HEK293 (cell line): ENCODE measurements around the gene BNC1.

Source experiments
- CTCF ChIA-PET: fragments of 350-600 bp; formaldehyde crosslinking; extraction: SDS; loops from one replicate; lab custom pipeline; 2021; ENCODE audit warnings: antibody characterized with exemption; lab: Yijun Ruan, JAX
- POLR2A ChIA-PET: fragments of 300-600 bp; formaldehyde crosslinking; extraction: SDS; loops from one replicate; lab custom pipeline; 2020; ENCODE audit warnings: antibody characterized with exemption, inconsistent platforms; lab: Yijun Ruan, JAX
- H3K27ac ChIP-seq: fragments of 200-500 bp; sonication (Bioruptor generic); 2 replicates; pipeline ENCODE4 v1.5.1; 2014; ENCODE audit warnings: low read depth, low read length, control low read depth, inconsistent platforms; ENCODE audit errors: extremely low read depth
- H3K36me3 ChIP-seq, 2 experiments: fragments of 200-500 bp in 1 of 2; sonication (Bioruptor generic) in 1 of 2; 1 replicate in 1 of 2; 2 replicates in 1 of 2; pipeline ENCODE4 v1.5.1; 2014 to 2017; ENCODE audit warnings: inconsistent platforms in 2 of 2, low read length in 2 of 2; ENCODE audit not compliant: control insufficient read depth in 2 of 2, insufficient read depth in 1 of 2
- H3K4me1 ChIP-seq: fragments of 200-500 bp; sonication (Bioruptor generic); 2 replicates; pipeline ENCODE4 v1.5.1; 2014; ENCODE audit warnings: mild to moderate bottlenecking, low read length, inconsistent platforms; ENCODE audit not compliant: control insufficient read depth, insufficient read depth
- H3K4me3 ChIP-seq: 2 replicates; pipeline ENCODE4 v1.5.1; 2011; ENCODE audit warnings: low read depth, mild to moderate bottlenecking, control low read depth, low read length, moderate library complexity
- H3K9me3 ChIP-seq: fragments of 200-500 bp; sonication (Bioruptor generic); 2 replicates; pipeline ENCODE4 v1.5.1; 2014; ENCODE audit warnings: low read depth, low read length, inconsistent platforms; ENCODE audit not compliant: control insufficient read depth, insufficient read depth
- HOXC10 ChIP-seq: sonication (generic); formaldehyde crosslinking; IDR thresholded peaks from 2 replicates; pipeline ENCODE4 v1.8.1; 2023; ENCODE audit warnings: mild to moderate bottlenecking, missing genetic modification reagents
- KLF9 ChIP-seq: fragments of 450-650 bp; formaldehyde crosslinking; IDR thresholded peaks from 2 replicates; pipeline ENCODE4 v1.5.1; 2016; ENCODE audit warnings: missing biosample characterization, missing genetic modification characterization, low read depth
- MZF1 ChIP-seq: fragments of 450-650 bp; formaldehyde crosslinking; IDR thresholded peaks from 2 replicates; pipeline ENCODE4 v1.5.1; 2017; ENCODE audit warnings: missing biosample characterization, missing genetic modification characterization, borderline replicate concordance
- SCRT2 ChIP-seq: fragments of 450-650 bp; formaldehyde crosslinking; IDR thresholded peaks from 2 replicates; pipeline ENCODE4 v1.5.1; 2016; ENCODE audit warnings: missing biosample characterization, missing genetic modification characterization
- ZBTB20 ChIP-seq: fragments of 450-650 bp; formaldehyde crosslinking; IDR thresholded peaks from 2 replicates; pipeline ENCODE4 v1.5.1; 2016; ENCODE audit warnings: missing biosample characterization, missing genetic modification characterization
- ZFP3 ChIP-seq: fragments of 450-650 bp; formaldehyde crosslinking; IDR thresholded peaks from 2 replicates; pipeline ENCODE4 v1.5.1; 2016; ENCODE audit warnings: low read depth, missing biosample characterization, missing genetic modification characterization
- ZFP37 ChIP-seq: fragments of 450-650 bp; formaldehyde crosslinking; IDR thresholded peaks from 2 replicates; pipeline ENCODE4 v1.5.1; 2016; ENCODE audit warnings: missing biosample characterization, missing genetic modification characterization
- ZNF19 ChIP-seq: fragments of 450-650 bp; formaldehyde crosslinking; IDR thresholded peaks from 2 replicates; pipeline ENCODE4; 2016; ENCODE audit warnings: missing biosample characterization, missing genetic modification characterization, low read depth
- ZNF202 ChIP-seq: fragments of 450-650 bp; formaldehyde crosslinking; IDR thresholded peaks from 2 replicates; pipeline ENCODE4 v1.5.1; 2016; ENCODE audit warnings: missing biosample characterization, missing genetic modification characterization, borderline replicate concordance
- ZNF24 ChIP-seq: fragments of 450-650 bp; formaldehyde crosslinking; IDR thresholded peaks from 2 replicates; pipeline ENCODE4 v1.5.1; 2016; ENCODE audit warnings: missing biosample characterization, missing genetic modification characterization
- ZNF248 ChIP-seq: fragments of 450-650 bp; formaldehyde crosslinking; IDR thresholded peaks from 2 replicates; pipeline ENCODE4 v1.5.1; 2017; ENCODE audit warnings: missing biosample characterization, missing genetic modification characterization
- ZNF335 ChIP-seq: fragments of 450-650 bp; formaldehyde crosslinking; conservative IDR thresholded peaks from 2 replicates; pipeline ENCODE4 v1.5.1; 2016; ENCODE audit warnings: missing biosample characterization, missing genetic modification characterization
- ZNF549 ChIP-seq: fragments of 450-650 bp; IDR thresholded peaks from 2 replicates; pipeline ENCODE4 v1.5.1; 2018; ENCODE audit warnings: missing biosample characterization, missing genetic modification characterization, mild to moderate bottlenecking, inconsistent platforms, moderate library complexity
- ZNF585B ChIP-seq: fragments of 450-650 bp; formaldehyde crosslinking; IDR thresholded peaks from 2 replicates; pipeline ENCODE4 v1.5.1; 2016; ENCODE audit warnings: missing biosample characterization, missing genetic modification characterization
- ZNF623 ChIP-seq: fragments of 450-650 bp; formaldehyde crosslinking; IDR thresholded peaks from 2 replicates; pipeline ENCODE4 v1.5.1; 2016; ENCODE audit warnings: missing biosample characterization, missing genetic modification characterization
- ZNF658 ChIP-seq: fragments of 450-650 bp; formaldehyde crosslinking; IDR thresholded peaks from 2 replicates; pipeline ENCODE4; 2016; ENCODE audit warnings: missing biosample characterization, missing genetic modification characterization
- ZNF660 ChIP-seq: fragments of 450-650 bp; IDR thresholded peaks from 2 replicates; pipeline ENCODE4 v1.5.1; 2018; ENCODE audit warnings: missing biosample characterization, mild to moderate bottlenecking, missing genetic modification characterization
- ZNF747 ChIP-seq: fragments of 450-650 bp; formaldehyde crosslinking; IDR thresholded peaks from 2 replicates; pipeline ENCODE4 v1.5.1; 2016; ENCODE audit warnings: missing biosample characterization, missing genetic modification characterization
- ZSCAN4 ChIP-seq: fragments of 450-650 bp; formaldehyde crosslinking; IDR thresholded peaks from 2 replicates; pipeline ENCODE4 v1.5.1; 2017; ENCODE audit warnings: missing biosample characterization, missing genetic modification characterization
- TF ChIP-seq, protein P1 (sequence below): fragments of 450-650 bp; formaldehyde crosslinking; IDR thresholded peaks from 2 replicates; pipeline ENCODE4 v1.5.1; 2017; ENCODE audit warnings: missing biosample characterization, missing genetic modification characterization
- TF ChIP-seq, protein P2 (sequence below): fragments of 450-650 bp; formaldehyde crosslinking; conservative IDR thresholded peaks from 2 replicates; pipeline ENCODE4 v1.5.1; 2016; ENCODE audit warnings: low read depth, missing biosample characterization, missing genetic modification characterization
- TF ChIP-seq, protein P3 (sequence below): fragments of 450-650 bp; formaldehyde crosslinking; IDR thresholded peaks from 2 replicates; pipeline ENCODE4 v1.5.1; 2016; ENCODE audit warnings: missing biosample characterization, missing genetic modification characterization
- TF ChIP-seq, protein P4 (sequence below): fragments of 450-650 bp; formaldehyde crosslinking; IDR thresholded peaks from 2 replicates; pipeline ENCODE4 v1.5.1; 2016; ENCODE audit warnings: missing biosample characterization, missing genetic modification characterization
- TF ChIP-seq, protein P5 (sequence below): sonication (generic); formaldehyde crosslinking; IDR thresholded peaks from 2 replicates; pipeline ENCODE4 v1.8.1; 2022; ENCODE audit warnings: mild to moderate bottlenecking, moderate library complexity, missing genetic modification reagents
- TF ChIP-seq, protein P6 (sequence below): fragments of 450-650 bp; formaldehyde crosslinking; optimal IDR thresholded peaks from 2 replicates; pipeline ENCODE3; 2016; ENCODE audit warnings: missing biosample characterization, mild to moderate bottlenecking, missing genetic modification characterization

BNC1 gene

GRCh38 chr15:83283813-83284558, 478 bp downstream of the BNC1 start:
- CTCF ChIA-PET: interaction anchor here (0.7 to 0.8 kb wide), 2 partner anchors 95 to 106 kb away, joined by 3 to 4 read pairs; no protein-coding TSS in a partner anchor
- POLR2A ChIA-PET: no interaction called here
- Histone ChIP-seq H3K4me3 (peak overlapping the region; percentile 48), H3K9me3 (no peaks in the 10 kb centered on the region), H3K4me1 (no peaks in the 10 kb centered on the region), H3K27ac (peak overlapping the region; percentile 22; the same call in 1 of the 2 replicates), H3K36me3 (no peaks in the 10 kb centered on the region)
- TF ChIP-seq ZNF623: no peak
- TF ChIP-seq HOXC10 (CRISPR knock-in tag): no peak
- TF ChIP-seq ZNF549: no peak
- TF ChIP-seq ZNF202: no peak
- no peak for TF ChIP-seq ZBTB20
- TF ChIP-seq, protein P1, sequence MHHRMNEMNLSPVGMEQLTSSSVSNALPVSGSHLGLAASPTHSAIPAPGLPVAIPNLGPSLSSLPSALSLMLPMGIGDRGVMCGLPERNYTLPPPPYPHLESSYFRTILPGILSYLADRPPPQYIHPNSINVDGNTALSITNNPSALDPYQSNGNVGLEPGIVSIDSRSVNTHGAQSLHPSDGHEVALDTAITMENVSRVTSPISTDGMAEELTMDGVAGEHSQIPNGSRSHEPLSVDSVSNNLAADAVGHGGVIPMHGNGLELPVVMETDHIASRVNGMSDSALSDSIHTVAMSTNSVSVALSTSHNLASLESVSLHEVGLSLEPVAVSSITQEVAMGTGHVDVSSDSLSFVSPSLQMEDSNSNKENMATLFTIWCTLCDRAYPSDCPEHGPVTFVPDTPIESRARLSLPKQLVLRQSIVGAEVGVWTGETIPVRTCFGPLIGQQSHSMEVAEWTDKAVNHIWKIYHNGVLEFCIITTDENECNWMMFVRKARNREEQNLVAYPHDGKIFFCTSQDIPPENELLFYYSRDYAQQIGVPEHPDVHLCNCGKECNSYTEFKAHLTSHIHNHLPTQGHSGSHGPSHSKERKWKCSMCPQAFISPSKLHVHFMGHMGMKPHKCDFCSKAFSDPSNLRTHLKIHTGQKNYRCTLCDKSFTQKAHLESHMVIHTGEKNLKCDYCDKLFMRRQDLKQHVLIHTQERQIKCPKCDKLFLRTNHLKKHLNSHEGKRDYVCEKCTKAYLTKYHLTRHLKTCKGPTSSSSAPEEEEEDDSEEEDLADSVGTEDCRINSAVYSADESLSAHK: no peak
- TF ChIP-seq KLF9: no peak
- TF ChIP-seq ZFP3 (tag by site-specific recombination): no peak
- TF ChIP-seq ZNF660 (tag by site-specific recombination): no peak
- TF ChIP-seq, protein P2, sequence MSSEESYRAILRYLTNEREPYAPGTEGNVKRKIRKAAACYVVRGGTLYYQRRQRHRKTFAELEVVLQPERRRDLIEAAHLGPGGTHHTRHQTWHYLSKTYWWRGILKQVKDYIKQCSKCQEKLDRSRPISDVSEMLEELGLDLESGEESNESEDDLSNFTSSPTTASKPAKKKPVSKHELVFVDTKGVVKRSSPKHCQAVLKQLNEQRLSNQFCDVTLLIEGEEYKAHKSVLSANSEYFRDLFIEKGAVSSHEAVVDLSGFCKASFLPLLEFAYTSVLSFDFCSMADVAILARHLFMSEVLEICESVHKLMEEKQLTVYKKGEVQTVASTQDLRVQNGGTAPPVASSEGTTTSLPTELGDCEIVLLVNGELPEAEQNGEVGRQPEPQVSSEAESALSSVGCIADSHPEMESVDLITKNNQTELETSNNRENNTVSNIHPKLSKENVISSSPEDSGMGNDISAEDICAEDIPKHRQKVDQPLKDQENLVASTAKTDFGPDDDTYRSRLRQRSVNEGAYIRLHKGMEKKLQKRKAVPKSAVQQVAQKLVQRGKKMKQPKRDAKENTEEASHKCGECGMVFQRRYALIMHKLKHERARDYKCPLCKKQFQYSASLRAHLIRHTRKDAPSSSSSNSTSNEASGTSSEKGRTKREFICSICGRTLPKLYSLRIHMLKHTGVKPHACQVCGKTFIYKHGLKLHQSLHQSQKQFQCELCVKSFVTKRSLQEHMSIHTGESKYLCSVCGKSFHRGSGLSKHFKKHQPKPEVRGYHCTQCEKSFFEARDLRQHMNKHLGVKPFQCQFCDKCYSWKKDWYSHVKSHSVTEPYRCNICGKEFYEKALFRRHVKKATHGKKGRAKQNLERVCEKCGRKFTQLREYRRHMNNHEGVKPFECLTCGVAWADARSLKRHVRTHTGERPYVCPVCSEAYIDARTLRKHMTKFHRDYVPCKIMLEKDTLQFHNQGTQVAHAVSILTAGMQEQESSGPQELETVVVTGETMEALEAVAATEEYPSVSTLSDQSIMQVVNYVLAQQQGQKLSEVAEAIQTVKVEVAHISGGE (tag by site-specific recombination): 0 out of 2 replicates have a peak, but pooled peaks have one; percentile 20
- no peak for TF ChIP-seq ZNF248 (tag by site-specific recombination)
- TF ChIP-seq ZNF747: no peak
- TF ChIP-seq, protein P3, sequence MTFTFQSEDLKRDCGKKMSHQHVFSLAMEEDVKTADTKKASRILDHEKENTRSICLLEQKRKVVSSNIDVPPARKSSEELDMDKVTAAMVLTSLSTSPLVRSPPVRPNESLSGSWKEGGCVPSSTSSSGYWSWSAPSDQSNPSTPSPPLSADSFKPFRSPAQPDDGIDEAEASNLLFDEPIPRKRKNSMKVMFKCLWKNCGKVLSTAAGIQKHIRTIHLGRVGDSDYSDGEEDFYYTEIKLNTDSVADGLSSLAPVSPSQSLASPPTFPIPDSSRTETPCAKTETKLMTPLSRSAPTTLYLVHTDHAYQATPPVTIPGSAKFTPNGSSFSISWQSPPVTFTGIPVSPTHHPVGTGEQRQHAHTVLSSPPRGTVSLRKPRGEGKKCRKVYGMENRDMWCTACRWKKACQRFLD (tag by site-specific recombination): no peak
- TF ChIP-seq ZNF658 (tag by site-specific recombination): no peak
- no peak for TF ChIP-seq ZFP37 (tag by site-specific recombination)
- TF ChIP-seq MZF1 (tag by site-specific recombination): no peak
- peak; percentile 49; the same call in 1 of the 2 replicates for TF ChIP-seq ZNF335 (tag by site-specific recombination)
- TF ChIP-seq ZNF19: no peak
- no peak for TF ChIP-seq ZSCAN4 (tag by site-specific recombination)
- no peak for TF ChIP-seq SCRT2 (tag by site-specific recombination)
- TF ChIP-seq ZNF24 (tag by site-specific recombination): no peak
- TF ChIP-seq, protein P4, sequence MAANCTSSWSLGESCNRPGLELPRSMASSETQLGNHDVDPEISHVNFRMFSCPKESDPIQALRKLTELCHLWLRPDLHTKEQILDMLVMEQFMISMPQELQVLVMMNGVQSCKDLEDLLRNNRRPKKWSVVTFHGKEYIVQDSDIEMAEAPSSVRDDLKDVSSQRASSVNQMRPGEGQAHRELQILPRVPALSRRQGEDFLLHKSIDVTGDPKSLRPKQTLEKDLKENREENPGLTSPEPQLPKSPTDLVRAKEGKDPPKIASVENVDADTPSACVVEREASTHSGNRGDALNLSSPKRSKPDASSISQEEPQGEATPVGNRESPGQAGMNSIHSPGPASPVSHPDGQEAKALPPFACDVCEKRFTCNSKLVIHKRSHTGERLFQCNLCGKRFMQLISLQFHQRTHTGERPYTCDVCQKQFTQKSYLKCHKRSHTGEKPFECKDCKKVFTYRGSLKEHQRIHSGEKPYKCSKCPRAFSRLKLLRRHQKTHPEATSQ (tag by site-specific recombination): no peak
- no peak for TF ChIP-seq ZNF585B
- TF ChIP-seq, protein P5, sequence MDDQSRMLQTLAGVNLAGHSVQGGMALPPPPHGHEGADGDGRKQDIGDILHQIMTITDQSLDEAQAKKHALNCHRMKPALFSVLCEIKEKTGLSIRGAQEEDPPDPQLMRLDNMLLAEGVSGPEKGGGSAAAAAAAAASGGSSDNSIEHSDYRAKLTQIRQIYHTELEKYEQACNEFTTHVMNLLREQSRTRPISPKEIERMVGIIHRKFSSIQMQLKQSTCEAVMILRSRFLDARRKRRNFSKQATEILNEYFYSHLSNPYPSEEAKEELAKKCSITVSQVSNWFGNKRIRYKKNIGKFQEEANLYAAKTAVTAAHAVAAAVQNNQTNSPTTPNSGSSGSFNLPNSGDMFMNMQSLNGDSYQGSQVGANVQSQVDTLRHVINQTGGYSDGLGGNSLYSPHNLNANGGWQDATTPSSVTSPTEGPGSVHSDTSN: 0 out of 2 replicates have a peak, but pooled peaks have one; percentile 28
- TF ChIP-seq, protein P6, sequence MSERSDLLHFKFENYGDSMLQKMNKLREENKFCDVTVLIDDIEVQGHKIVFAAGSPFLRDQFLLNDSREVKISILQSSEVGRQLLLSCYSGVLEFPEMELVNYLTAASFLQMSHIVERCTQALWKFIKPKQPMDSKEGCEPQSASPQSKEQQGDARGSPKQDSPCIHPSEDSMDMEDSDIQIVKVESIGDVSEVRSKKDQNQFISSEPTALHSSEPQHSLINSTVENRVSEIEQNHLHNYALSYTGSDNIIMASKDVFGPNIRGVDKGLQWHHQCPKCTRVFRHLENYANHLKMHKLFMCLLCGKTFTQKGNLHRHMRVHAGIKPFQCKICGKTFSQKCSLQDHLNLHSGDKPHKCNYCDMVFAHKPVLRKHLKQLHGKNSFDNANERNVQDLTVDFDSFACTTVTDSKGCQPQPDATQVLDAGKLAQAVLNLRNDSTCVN (tag by site-specific recombination): peak; percentile 43
